ENCODE data around the gene GLS. TPM values are rescaled to one million over a fixed set of nuclear protein-coding genes. Genes with fewer than 3 reads are reported as not detected.

The GLS gene
- total and polyA plus RNA-seq, 2 donors (not counting 3 experiments of a cell fraction or from before 2014, with no cell fraction given), result 49.0 to 183 TPM

DNA sequence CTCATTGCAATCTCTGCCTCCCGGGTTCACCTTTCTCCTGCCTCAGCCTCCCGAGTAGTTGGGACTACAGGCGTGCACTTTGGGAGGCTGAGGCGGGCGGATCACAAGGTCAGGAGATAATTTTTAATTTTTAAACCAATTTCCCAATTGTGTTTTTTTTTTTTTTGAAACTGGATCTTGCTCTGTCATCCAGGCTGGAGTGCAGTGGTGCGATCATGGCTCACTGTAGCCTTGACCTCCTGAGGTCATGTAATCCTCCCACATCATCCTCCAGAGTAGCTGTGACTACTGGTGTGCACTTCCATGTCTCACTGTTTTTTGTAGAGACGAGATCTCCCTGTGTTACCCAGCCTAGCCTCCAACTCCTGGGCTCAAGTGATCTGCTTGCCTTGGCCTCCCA is 49.3 kb downstream of the GLS start:
- no peaks in the 10 kb centered on the region for H3K9me1 ChIP-seq (replicated peaks; ENCODE audit: control insufficient read depth, extremely low read depth, insufficient read depth, low read length)
- no peaks in the 10 kb centered on the region for H3K4me1 ChIP-seq (ENCODE audit: control insufficient read depth, extremely low read depth, insufficient read depth, low read length)
- dilution Hi-C loops (cut with MboI; ENCODE audit: extremely low pct_ligation_motif_present, low sequenced_read_pairs) (no loop called here), intact Hi-C loops (cut with micrococcal nuclease) (no loop called here)
- ChIA-PET POLR2A (interaction anchor here (0.7 kb wide), 1 partner anchor 17 kb away, joined by 4 read pairs; no protein-coding TSS in a partner anchor), CTCF (interaction anchor here (1.0 kb wide), 1 partner anchor 17 kb away, joined by 3 read pairs; no protein-coding TSS in a partner anchor)
- H3K4me2 ChIP-seq (ENCODE audit: insufficient read depth, low read length), result no peak overlapping the region
- H3K27ac ChIP-seq (ENCODE audit: insufficient read depth, low read depth, low read length), result no peak overlapping the region
- TF ChIP-seq GATA2 (IDR thresholded peaks at IDR 0.05; ENCODE audit: insufficient read depth, insufficient read length, low read depth, low read length) (no peak), POLR2AphosphoS5 (IDR thresholded peaks at IDR 0.05; ENCODE audit: insufficient read depth, low read depth, low read length) (no peak), MAX (IDR thresholded peaks at IDR 0.05; ENCODE audit: insufficient read depth, insufficient read length) (no peak)
- peaks cover 10 to 22% of the 10 kb centered on the region in 2 experiments for H3K36me3 ChIP-seq (ENCODE audit: control insufficient read depth in 2 of 2, extremely low read depth in 1 of 2, insufficient read depth in 2 of 2, low read length in 2 of 2)
- no peak overlapping the region for H3K4me3 ChIP-seq (replicated peaks in 1 of 3; ENCODE audit: insufficient read depth in 1 of 3, low read depth in 1 of 3, low read length in 3 of 3)
- no peaks in the 10 kb centered on the region for H4K20me1 ChIP-seq (replicated peaks; ENCODE audit: control insufficient read depth, extremely low read depth, insufficient read depth, low read length)
- FAIRE-seq, result no peak
- no peak for DNase-seq (ENCODE audit: low read depth, low spot score)
- BruUV-seq (replicated peaks), result no TSS peak
- H3K9ac ChIP-seq (replicated peaks; ENCODE audit: extremely low read depth, insufficient read depth, low read length), result no peak overlapping the region
- H3K9me3 ChIP-seq (replicated peaks; ENCODE audit: control insufficient read depth, insufficient read depth, low read length), result no peaks in the 10 kb centered on the region
- no peak overlapping the region for H2AFZ ChIP-seq (ENCODE audit: low read depth, low read length)
- no peaks in the 10 kb centered on the region for H3K27me3 ChIP-seq (ENCODE audit: control insufficient read depth in 2 of 2, insufficient read depth in 2 of 2, low read length in 2 of 2)
- H3K79me2 ChIP-seq (ENCODE audit: control insufficient read depth, insufficient read depth, low read length), result peaks cover 8% of the 10 kb centered on the region

- H2AFZ ChIP-seq (ENCODE audit: low read depth, low read length), result no peak overlapping the region
- POLR2A ChIA-PET, result no interaction called here
- no peak for DNase-seq (ENCODE audit: low read depth, low spot score)
- H3K27me3 ChIP-seq (ENCODE audit: control insufficient read depth in 2 of 2, insufficient read depth in 2 of 2, low read length in 2 of 2), result no peaks in the 10 kb centered on the region
- CTCF ChIA-PET, result interaction anchor here (0.9 to 1.0 kb wide), 3 partner anchors 8 to 17 kb away, joined by 3 read pairs; no protein-coding TSS in a partner anchor
- H3K9ac ChIP-seq (replicated peaks; ENCODE audit: extremely low read depth, insufficient read depth, low read length), result no peak overlapping the region
- no peak overlapping the region for H3K4me2 ChIP-seq (ENCODE audit: insufficient read depth, low read length)
- no peak for FAIRE-seq
- no peak overlapping the region for H3K4me3 ChIP-seq (replicated peaks in 1 of 3; ENCODE audit: insufficient read depth in 1 of 3, low read depth in 1 of 3, low read length in 3 of 3)
- no peaks in the 10 kb centered on the region for H3K4me1 ChIP-seq (ENCODE audit: control insufficient read depth, extremely low read depth, insufficient read depth, low read length)
- dilution Hi-C loops (cut with MboI; ENCODE audit: extremely low pct_ligation_motif_present, low sequenced_read_pairs) (no loop called here), intact Hi-C loops (cut with micrococcal nuclease) (no loop called here)
- H3K36me3 ChIP-seq (ENCODE audit: control insufficient read depth in 2 of 2, extremely low read depth in 1 of 2, insufficient read depth in 2 of 2, low read length in 2 of 2), result peaks cover 10 to 22% of the 10 kb centered on the region in 2 experiments
- H3K79me2 ChIP-seq (ENCODE audit: control insufficient read depth, insufficient read depth, low read length), result peaks cover 5% of the 10 kb centered on the region
- no TSS peak for BruUV-seq (replicated peaks)
- no peak overlapping the region for H3K27ac ChIP-seq (ENCODE audit: insufficient read depth, low read depth, low read length)
- TF ChIP-seq JUN (IDR thresholded peaks at IDR 0.05; ENCODE audit: borderline replicate concordance, insufficient read depth, insufficient read length, low read depth) (no peak), GATA2 (IDR thresholded peaks at IDR 0.05; ENCODE audit: insufficient read depth, insufficient read length, low read depth, low read length) (no peak), POLR2AphosphoS5 (IDR thresholded peaks at IDR 0.05; ENCODE audit: insufficient read depth, low read depth, low read length) (no peak), MYC (IDR thresholded peaks at IDR 0.05; ENCODE audit: low read depth, low read length) (no peak), MAX (IDR thresholded peaks at IDR 0.05; ENCODE audit: insufficient read depth, insufficient read length) (no peak), FOS (IDR thresholded peaks at IDR 0.05; ENCODE audit: borderline replicate concordance, insufficient read depth, low read length) (no peak), POLR2A (IDR thresholded peaks at IDR 0.05; ENCODE audit: low read depth, low read length) (no peak), EZH2 (IDR thresholded peaks at IDR 0.05; ENCODE audit: borderline replicate concordance, low read depth, low read length, severe bottlenecking) (no peak)
- TF ChIP-seq, protein P1, sequence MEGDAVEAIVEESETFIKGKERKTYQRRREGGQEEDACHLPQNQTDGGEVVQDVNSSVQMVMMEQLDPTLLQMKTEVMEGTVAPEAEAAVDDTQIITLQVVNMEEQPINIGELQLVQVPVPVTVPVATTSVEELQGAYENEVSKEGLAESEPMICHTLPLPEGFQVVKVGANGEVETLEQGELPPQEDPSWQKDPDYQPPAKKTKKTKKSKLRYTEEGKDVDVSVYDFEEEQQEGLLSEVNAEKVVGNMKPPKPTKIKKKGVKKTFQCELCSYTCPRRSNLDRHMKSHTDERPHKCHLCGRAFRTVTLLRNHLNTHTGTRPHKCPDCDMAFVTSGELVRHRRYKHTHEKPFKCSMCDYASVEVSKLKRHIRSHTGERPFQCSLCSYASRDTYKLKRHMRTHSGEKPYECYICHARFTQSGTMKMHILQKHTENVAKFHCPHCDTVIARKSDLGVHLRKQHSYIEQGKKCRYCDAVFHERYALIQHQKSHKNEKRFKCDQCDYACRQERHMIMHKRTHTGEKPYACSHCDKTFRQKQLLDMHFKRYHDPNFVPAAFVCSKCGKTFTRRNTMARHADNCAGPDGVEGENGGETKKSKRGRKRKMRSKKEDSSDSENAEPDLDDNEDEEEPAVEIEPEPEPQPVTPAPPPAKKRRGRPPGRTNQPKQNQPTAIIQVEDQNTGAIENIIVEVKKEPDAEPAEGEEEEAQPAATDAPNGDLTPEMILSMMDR (IDR thresholded peaks at IDR 0.05; ENCODE audit: extremely low read depth in 1 of 2, insufficient read depth in 1 of 2, low read depth in 1 of 2, low read length in 2 of 2), result no peak
- H3K9me1 ChIP-seq (replicated peaks; ENCODE audit: control insufficient read depth, extremely low read depth, insufficient read depth, low read length), result no peaks in the 10 kb centered on the region
- no peaks in the 10 kb centered on the region for H3K9me3 ChIP-seq (replicated peaks; ENCODE audit: control insufficient read depth, insufficient read depth, low read length)
- H4K20me1 ChIP-seq (replicated peaks; ENCODE audit: control insufficient read depth, extremely low read depth, insufficient read depth, low read length), result no peaks in the 10 kb centered on the region
Observed at GRCh38 chr2:190930411-190930810, 49.8 kb downstream of the GLS start.

Measured in endothelial cell of umbilical vein (primary cell).